Ovary (tissue), 3 donors: ENCODE measurements around the gene KRTAP4-7.

Source experiments
- EP300 ChIP-seq: sonication (generic); formaldehyde crosslinking; IDR thresholded peaks from one replicate; pipeline ENCODE4 v1.6.1; 2017; ENCODE audit warnings: antibody characterized with exemption
- TF ChIP-seq, protein P1 (sequence below), 3 donors: fragments of 450-650 bp in 2 of 3; fragments of 200-600 bp in 1 of 3; IDR thresholded peaks; one replicate each; pipeline versions ENCODE4 v1.5.1 to v1.8.0; 2016 to 2022; ENCODE audit warnings: antibody characterized with exemption in 3 of 3, mild to moderate bottlenecking in 1 of 3
- donor health status: DM: no; HTN: no; CAD: no.

DNA sequence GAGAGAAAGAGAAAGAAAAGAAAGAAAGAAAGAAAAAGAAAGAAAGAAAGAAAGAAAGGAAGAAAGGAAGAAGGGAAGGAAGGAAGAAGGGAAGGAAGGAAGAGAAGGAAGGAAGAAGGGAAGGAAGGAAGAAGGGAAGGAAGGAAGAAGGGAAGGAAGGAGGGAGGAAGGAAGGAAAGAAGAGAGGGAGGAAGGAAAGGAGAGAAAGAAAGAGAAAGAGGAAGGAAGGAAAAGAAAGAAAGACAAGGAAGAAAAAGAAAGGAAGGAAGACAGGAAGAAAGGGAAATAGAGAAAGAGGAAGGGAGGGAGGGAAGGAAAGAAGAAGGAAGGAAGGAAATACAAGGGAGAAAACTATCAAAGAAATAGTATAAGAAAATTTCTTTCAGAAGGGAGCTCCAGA is 7.2 kb upstream of the KRTAP4-7 start:
- TF ChIP-seq, protein P1, sequence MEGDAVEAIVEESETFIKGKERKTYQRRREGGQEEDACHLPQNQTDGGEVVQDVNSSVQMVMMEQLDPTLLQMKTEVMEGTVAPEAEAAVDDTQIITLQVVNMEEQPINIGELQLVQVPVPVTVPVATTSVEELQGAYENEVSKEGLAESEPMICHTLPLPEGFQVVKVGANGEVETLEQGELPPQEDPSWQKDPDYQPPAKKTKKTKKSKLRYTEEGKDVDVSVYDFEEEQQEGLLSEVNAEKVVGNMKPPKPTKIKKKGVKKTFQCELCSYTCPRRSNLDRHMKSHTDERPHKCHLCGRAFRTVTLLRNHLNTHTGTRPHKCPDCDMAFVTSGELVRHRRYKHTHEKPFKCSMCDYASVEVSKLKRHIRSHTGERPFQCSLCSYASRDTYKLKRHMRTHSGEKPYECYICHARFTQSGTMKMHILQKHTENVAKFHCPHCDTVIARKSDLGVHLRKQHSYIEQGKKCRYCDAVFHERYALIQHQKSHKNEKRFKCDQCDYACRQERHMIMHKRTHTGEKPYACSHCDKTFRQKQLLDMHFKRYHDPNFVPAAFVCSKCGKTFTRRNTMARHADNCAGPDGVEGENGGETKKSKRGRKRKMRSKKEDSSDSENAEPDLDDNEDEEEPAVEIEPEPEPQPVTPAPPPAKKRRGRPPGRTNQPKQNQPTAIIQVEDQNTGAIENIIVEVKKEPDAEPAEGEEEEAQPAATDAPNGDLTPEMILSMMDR (IDR thresholded peaks at IDR 0.05) = no peak
- TF ChIP-seq EP300 = no peak
